NCI-H146 treated with DMSO at 0.1 percent for 48 hours (cell line): ENCODE measurements around the gene DPYD.
A peak's percentile ranks its signal among the peaks of the same experiment; 100 is the strongest.

ENCODE experiments used
- DNase-seq: peaks from one replicate; lab custom pipeline; 2025; ENCODE audit not compliant: unreplicated experiment; lab: John Stamatoyannopoulos, UW

DPYD gene

GRCh38 chr1:97163591-97164275, 757.1 kb downstream of the DPYD start:
- no peak for DNase-seq

- no peak for DNase-seq
These were observed 760.0 kb downstream of the DPYD start for GRCh38 chr1:97160818-97161217.

- DNase-seq: no peak
These were observed 761.5 kb downstream of the DPYD start for GRCh38 chr1:97159342-97159741.

GRCh38 chr1:97158691-97159096, 762.1 kb downstream of the DPYD start:
- no peak for DNase-seq

GRCh38 chr1:97157991-97158390, 762.8 kb downstream of the DPYD start:
- DNase-seq: no peak

- no peak for DNase-seq
These were observed 769.2 kb downstream of the DPYD start for GRCh38 chr1:97151651-97152050.

GRCh38 chr1:97145321-97145956, 775.4 kb downstream of the DPYD start:
- no peak for DNase-seq

- DNase-seq: no peak
These were observed 776.3 kb downstream of the DPYD start for GRCh38 chr1:97144527-97144926.

GRCh38 chr1:97143236-97143882, 777.5 kb downstream of the DPYD start:
- no peak for DNase-seq

- no peak for DNase-seq
These were observed 780.2 kb downstream of the DPYD start for GRCh38 chr1:97140611-97141010.

- no peak for DNase-seq
These were observed 781.3 kb downstream of the DPYD start for GRCh38 chr1:97139512-97139911.

GRCh38 chr1:97138515-97139032, 782.3 kb downstream of the DPYD start:
- DNase-seq: no peak

GRCh38 chr1:97137862-97138514, 782.8 kb downstream of the DPYD start:
- peak; percentile 43 for DNase-seq

- no peak for DNase-seq
These were observed 783.8 kb downstream of the DPYD start for GRCh38 chr1:97136996-97137395.

GRCh38 chr1:97135972-97136371, 784.9 kb downstream of the DPYD start:
- DNase-seq: no peak

GRCh38 chr1:97128426-97128825, 792.4 kb downstream of the DPYD start:
- no peak for DNase-seq

GRCh38 chr1:97123717-97124431, 797.0 kb downstream of the DPYD start:
- no peak for DNase-seq

- DNase-seq: no peak
These were observed 800.0 kb downstream of the DPYD start for GRCh38 chr1:97120806-97121205.

GRCh38 chr1:97119260-97120158, 801.3 kb downstream of the DPYD start:
- DNase-seq: no peak

- DNase-seq: no peak
These were observed 806.0 kb downstream of the DPYD start for GRCh38 chr1:97114842-97115241.
